NCI-H446 (cell line): ENCODE results near the gene DUSP9.

Experiments used
- DNase-seq, 2 experiments: peaks; one replicate each; lab custom pipeline; 2025; lab: John Stamatoyannopoulos, UW

The DUSP9 gene

DNA sequence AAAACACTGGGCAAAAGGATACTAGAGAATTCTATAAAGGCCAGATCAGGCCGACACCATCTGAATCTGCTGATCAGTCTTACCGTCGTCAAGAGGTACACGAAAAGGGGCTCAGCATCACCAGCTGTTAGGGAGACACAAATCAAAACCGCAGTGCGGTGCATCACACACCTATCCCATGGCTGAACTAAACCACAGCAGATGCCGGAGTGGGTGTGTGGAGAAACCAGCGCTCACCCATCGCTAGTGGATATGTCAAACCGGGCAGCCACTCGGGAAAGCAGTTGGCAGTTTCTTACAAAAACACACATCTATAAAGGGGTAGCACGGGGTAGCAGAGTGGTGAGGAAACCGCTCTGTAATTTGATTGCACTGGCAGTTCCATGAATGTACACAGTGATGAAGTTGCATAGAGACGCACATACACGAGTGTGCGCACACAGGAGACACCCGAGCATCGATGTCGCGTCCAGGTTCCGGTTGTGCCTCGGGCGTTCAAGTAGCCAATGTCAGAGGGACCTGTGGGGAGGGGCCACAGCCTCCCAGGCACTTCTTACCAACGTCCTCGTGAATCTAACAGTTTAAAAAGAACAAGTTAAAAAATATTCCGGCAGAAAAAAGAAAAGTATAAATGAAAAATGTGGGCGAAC, 24.9 kb upstream of the DUSP9 start:
- DNase-seq, result no peak

DNA sequence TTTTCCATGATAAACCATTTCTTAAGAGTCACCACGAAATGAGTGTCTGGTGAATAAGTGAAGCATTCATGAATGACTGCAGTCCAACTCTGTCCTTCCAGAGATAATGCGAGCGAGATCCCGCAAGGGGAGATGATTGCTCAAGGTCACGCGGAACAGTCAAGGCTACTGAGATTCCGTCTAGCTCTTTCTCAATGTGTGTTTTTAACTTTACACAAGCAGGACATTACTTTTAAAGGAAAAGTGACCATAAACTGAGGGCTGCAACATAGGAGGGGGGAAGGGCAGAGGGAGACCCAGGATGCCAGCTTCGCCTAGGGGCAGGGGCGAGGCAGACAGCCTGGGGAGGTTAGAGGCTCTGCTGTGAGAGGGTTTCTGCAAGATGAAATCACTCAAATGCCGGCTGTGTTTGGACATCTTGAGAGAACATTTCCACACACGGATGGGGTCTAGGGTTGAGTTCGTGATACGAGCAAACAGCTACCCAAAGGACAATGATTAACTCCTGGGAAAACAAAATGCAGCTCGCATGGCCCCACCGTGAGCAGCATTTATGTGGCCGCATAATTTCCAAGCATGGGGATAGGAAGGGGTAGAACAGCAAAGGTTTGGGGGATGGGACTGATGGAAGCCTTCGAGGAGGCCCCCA, 24.2 kb upstream of the DUSP9 start:
- DNase-seq, result no peak

DNA sequence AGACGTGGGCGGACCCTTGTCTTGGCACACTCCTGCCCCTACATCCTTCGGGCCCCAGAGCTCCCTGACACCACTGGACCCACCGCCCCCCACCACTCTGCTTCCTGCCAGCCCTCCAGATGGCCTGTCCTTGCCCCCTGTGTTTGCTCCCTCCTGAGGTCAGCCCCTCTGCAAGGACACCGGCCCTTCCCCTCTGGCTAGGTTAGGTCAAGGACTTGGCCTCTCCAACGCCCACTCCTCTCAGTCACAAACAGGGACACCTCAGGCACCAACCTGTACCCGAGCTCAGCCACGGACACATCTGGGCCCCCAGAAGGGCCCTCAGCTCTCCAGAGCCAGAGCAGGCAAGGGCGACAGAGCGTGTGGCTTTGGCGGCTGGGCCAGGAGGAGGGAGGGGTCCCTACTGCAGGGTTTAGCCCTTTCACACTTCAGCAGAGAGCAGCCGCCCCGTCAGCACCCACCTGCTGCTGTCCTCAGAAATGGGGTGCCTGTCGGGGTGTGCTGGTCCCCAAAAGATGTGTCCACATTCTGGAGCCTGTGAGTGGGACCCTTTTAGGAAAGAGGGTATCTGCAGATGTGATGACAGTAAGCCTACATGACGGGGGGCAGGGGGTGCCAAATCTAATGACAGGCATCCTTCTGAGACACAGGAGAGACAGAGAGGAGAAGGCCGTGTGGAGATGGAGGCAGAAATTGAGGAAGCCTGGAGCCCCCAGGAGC, 23.5 kb upstream of the DUSP9 start:
- no peak for DNase-seq

DNA sequence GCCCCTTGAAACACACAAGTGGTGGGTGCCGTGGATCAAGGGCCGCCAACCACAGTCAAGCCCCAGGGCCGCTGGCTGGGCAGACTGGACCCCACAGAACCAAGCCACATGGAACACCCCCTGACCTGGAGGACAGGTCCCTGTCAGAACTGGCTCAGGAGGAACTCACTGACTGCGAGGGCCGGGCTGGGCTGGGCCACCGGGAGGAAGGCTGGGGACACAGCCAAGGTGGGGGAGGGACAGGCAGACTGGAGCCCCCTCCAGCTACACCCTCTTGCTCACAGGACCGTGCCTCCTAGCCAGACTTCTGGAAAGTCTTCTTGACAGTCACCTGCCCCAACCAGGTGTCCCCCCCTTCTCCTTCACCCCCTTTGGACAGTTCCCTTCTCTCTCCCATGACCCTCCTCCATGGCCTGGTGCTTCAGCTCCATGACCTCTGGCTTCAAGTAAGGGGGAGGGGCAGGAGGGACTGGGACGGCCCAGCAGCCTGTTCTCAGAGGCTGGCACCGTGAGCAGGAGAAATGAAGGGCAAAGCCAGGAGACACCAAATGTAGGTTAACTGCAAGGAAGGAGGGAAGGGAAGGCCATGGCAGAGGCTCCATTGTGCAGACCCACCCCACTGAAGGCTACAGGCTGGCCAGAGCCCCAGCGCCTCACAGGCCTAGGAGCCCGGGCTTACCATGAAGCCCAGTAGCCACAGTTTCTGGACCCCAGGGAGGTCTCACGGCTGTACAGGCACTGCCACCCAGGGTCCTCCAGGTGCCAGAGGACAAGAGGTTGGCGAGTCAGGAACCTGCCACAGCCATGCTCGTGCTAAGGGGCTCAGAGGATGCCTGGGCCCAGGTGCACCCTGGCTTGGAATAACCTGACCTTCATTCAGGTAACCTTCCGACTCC, 22.6 kb upstream of the DUSP9 start:
- no peak for DNase-seq

DNA sequence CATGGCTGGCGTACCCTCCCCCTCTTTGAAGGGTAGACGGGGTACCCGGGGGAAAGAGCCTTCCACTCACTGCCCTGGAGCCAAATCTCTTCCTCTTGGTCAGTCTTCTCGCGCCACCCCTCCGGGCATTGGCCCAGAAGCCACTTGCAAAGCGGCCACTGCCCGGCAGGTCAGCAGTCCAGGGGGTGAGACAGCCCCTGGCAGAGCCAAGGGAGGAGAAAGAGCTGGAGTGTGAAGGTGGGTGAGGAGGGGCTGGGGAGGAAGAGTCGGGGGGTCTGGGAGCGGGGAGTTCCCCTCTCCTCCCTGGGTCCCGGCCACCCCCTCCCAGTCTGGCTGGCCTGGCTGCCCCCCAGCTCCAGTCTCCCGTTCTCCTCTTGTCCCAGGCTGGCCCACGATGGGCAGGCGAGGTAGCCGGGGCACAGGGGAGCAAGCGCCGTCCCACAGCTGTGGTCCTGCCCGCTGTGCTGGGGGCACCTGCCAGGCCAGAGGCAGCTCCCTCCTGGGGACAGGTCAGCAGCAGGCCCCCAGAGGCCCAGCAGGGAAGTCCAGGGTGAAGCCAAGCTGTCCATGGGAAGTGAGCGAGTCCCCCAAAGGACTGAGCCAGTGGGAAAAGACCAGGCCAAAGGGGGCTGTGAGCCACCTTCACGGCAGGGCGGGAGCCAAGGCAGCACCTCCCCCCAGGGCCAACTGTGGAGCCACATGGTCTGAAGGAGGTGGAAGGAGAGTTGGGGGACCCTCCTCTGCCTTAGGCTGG, 21.6 kb upstream of the DUSP9 start:
- no peak for DNase-seq

DNA sequence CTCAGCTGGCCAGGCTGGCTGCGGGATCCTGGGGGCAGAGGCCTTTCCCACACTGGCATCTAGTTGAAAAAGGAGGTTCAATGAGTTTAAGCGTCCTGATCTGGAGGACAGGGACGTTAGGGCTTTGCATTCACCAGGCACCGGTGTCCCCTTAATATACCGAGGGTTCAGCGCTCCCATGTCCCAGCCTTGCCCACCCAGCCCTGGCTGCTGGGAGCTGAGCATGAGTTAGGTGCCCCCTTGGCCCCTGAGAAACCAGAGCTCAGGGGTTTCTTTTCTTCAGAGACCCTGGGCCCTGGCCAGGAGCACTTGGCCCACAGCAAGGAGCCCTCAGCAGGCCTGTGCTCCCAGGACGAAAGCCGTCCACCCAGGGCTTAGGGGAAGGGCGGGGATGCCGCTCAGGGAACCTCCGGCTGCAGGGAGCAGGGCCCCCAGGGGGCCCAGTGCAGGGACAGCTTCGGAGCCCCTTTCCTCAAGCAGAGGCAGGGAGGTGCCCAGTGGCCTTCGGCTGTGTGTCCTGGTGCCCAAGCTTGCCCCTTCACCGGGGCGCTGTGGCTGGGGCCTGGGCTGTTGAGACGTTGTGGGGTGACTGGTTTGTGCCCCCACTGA, 20.9 kb upstream of the DUSP9 start:
- no peak for DNase-seq

DNA sequence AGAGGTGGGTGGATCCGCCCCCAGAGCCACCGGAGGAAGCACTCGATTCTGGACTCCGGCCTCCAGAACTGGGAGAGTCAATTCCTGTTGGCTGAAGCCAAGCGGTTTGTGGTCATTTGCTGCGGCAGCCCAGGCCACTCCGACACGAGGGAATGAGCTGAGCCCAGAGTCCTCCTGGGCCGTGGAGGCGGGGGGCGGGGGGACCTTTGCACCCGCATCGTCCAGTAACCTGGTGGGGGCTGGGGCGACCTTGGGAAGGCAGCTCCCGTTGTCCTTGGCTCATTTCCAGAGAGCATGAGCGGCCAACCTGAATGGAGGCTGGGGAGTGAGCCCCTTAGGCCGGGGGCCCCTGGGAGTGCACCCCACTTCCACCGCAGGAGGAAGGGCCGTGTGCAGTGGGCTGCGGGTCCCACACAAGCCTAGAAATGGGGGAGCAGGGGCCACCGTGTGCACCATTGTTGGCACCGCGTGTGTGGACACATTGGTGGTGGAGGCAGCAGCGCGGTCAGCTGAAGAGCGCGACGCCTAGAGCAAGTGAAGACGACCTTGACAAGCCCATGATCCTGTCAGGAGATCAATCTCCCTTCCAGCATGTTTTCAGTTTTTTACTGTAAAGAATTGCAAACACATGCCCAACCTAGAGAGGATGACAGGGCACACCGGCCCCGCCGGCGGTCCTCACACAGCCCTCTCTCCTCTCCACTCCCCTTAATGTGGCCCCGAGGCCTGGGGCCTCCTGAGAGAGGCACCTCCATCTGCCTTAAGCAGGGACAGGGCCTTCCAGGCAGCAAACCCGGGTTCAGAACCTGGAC, 19.9 kb upstream of the DUSP9 start:
- DNase-seq, result no peak

DNA sequence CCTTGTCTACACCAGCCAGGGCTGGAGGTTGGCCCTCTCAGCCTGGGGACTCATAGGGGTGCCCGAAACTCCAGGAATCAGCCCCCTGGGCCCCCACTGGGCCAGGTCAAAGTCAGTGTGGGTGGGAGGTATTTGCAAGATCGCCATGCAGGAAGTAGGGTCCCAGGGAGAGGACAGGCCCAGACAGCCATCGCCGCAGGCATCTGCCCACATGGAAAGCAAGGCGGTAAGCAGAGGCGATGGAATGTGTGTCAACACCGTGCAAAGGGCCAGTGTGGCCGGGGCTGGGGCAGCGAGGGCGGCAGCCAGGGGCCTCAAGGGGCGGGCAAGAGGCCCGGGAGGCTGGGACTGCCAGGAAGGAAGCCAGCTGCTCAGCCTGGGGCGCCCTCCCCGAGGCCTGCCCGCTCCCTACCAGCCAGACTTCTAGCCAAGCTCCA, 19.3 kb upstream of the DUSP9 start:
- DNase-seq, result no peak

DNA sequence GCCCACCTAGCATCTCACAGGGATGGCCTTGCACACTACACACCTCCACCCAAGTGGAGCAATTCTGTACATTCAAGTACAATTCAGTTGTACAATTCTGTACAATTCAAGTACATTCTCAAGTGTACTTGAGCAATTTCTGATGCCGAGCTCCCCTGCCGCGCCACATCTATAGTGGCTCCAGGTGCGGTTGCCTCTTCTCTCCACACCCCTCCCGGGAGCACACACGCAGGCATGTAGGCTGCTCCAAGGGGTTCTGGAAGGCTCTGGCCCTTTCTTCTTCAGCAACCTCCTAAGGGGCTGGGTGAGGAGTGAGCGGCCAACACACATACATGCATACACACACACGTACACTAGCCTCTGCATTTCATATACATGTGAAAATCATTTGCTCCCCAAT, 18.9 kb upstream of the DUSP9 start:
- DNase-seq, result no peak

DNA sequence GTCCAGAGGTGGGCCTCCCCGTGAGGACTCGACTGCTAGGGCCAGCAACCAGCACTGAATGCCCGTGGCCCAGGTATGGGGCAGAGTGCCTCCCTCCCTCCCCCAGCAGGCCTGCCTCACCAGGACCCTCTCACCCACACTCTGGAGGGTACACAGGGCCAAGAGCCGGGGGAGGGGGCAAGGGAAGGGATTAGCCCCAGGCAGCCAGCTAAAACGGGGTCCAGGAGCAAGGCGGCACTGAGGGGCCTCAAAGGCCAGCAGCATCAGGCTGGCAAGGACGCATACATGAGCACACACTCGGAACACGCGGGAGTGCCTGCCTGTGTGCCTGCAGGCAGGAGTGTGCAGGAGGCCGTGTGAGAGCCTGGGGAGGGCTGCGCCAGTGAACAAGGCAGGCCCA, 18.3 kb upstream of the DUSP9 start:
- no peak for DNase-seq

DNA sequence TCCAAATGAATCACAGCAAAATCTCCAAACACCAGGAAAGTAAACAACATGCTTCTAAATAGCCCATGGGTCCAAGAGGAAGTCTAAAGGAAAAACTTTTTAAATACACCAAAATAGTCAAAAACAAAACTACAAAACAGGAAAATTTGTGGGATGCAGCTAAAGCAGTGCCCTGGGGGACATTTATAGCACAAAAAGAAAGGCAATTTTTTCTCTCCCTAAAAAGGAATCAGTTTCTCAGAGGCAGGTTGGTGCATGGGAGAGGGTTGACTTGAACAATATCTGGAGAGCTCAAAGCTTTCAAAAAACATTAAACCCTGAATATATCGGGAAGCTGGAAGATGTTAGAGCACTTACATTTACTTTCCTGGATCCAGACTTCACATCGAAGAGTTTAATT, 15.7 kb upstream of the DUSP9 start:
- no peak for DNase-seq

DNA sequence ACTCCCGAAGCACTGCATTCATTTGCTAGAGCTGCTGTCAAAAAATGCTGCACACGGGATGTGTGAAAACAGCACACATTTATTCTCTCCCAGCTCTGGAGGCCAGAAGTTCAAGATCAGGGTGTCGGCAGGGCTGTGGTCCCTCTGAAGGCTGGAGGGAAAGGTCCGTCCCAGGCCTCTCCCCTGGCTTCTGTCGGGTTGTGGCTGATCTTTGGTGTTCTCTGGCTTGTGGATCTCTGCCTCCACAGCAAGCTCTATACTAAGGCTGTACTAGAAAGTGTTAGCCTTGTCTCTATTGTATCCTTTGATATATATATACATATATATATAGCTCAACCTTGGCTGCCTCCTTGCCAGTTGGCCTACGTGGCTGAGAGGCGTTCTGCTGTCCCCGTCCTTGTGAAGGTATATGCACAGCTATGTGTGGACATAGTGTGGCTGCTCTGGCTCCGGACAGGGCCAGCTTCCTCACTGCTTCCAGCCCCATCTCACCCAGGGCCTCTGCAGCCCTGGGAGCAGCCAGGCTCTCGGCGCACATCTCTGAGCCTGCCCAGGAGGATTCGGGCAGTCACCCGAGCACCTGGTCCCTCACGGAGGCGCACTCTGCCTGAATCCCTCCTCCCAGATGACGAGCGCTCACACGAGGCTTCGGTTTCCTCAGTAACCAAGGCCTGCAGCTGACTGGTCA, 15.0 kb upstream of the DUSP9 start:
- no peak for DNase-seq

DNA sequence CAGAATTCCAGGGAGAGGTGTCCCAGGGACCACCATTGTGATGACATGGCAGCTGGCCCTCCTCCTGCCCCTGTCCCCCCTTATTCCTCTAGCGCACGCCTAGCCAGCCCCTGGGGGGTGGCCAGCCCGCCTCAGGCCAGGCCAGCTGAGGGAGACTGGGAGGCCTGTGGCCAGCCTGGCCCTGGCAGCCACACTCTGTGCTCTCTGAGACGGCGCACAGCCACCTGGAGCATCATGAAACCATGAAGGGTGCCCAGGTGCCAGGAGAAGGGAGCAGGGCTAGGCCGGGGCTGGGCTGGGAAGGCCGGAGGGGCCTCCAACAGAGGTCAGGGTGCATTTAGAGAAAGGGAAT, 14.4 kb upstream of the DUSP9 start:
- no peak for DNase-seq

DNA sequence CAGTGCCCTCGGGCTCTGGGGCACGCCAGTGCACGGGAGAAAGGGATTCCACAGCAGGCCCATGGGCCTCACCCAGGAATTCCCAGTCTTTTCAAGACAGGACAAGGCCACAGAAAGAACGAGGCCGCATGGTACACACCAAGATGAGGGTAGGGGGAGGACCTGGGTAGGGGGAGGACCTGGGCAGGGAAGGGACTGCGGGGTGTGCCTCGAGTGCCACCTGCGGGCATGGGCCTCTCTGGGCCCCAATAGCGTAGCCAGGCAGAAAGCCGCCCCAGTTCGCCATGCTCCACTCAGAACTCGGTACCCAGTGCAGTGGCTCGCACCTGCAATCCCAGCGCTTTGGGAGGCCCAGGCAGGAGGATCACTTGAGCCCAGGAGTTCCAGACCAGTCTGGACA, 14.0 kb upstream of the DUSP9 start:
- no peak for DNase-seq

DNA sequence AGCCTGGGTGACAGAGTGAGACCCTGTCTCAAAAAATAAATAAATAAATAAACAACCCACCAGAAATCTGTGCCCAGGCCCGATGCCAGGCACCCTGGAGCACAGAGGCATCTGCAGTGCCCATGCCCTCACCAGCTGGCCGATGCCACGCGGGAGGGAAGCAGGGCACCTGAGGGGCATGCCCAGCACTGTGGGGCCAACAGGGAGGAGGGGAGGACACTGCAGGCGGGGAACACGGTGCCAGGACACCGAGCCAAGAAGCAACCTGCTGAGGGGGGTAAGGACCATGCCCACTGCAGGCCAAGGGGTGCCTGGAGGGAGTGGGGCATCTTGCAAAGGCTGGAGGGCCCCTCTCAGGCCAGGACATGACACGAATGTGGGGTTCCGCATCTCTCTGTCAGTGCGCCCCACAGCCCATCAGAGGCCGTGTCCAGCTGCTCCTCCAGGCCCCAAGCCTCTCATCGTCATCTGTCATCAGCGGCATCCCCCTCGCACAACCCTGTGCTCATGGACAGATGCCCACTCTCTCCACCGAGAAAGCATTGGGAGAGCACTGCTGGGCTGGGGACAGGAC, 13.3 kb upstream of the DUSP9 start:
- DNase-seq, result no peak

DNA sequence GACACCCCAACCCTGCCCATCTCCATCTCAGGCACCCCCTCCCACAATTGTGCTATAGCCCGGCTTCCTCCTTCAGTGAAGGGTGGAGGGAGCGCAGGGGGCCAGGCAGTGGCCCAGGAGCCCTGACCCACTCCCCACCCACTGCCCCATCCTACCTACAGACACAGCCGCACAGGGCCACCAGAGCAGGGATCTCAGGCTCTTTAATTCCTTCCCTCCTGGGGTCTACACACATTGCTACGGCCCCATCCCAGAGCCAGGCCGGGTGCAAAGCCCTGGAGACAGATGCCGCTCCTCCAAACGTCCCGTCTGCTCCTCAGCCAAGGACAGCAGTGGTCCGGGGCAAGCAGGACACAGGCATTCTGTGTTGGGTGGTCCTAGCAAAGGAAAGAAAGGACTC, 12.8 kb upstream of the DUSP9 start:
- DNase-seq, result no peak

DNA sequence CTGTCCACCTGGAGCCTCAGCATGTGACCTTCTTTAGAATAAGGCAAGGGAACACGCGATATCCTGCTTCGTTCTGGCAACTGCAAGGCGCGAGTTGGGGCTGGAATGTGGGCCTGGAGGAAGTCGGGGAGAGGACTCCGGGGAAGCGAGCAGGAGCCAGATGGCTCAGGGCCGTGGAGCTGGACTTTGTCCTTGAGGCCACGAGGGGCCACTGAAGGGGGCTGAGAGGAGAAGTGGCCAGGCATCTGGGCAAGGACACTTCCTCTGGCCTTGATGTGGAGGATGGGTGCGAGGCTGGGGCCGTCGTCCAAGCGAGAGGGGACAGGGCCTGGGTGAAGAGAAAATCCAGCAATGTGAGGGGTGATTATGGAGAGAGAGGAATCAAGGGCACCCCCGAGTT, 12.2 kb upstream of the DUSP9 start:
- DNase-seq, result no peak

DNA sequence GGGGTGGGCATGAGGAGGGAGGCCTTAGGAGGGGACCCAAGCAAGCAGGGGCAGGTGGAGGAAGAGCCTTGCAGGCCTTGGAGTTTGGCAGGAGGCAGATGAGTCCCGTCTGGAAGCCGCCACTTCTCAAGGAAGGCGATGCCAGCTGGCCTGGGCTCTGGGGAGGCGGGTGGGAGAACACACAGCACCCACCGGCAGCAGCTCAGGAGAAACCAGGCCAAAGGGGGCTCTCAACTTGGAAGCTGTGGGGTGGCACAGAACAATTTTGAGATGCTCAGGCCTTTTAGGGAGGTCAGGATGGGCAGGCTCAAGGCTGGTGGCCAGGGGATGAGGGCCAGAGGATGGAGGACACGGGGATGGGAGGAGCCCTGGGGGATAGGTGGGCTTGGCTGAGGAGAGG, 11.6 kb upstream of the DUSP9 start:
- DNase-seq, result no peak
